Measurements from ENCODE around the gene PPT2. TPM values are rescaled to one million over a fixed set of nuclear protein-coding genes. Genes with fewer than 3 reads are reported as not detected.
"Not testable (repeated sequence)": the region's sequence is repeated elsewhere in the genome, so short reads cannot be mapped to it uniquely, and the experiment has no call there.

The PPT2 gene
- total RNA-seq, 4 donors from 2014 or later, result 42.8 to 183 (median 72.2) TPM

DNA sequence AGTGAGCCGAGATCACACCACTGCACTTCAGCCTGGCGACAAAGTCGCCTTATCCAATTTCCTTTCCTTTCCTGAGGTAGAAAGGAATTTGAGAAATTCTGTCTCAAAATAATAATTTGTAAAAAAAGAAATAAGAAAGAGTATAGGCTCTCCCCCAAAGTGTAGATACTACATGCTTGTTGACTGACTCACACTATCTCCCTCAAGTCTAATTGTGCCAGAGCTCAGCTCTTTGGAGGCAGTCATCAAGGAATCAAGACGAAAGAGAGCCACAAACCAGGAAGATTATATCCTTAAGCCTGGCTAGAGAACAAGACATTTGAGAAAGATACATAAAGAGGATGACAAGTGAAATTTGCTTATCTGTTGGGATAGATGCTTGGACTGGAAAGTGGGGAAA lies 20.2 kb upstream of the PPT2 start:
- WGBS, result 83% methylated on average over 4 of the region's 4 CpGs
- no peak for TF ChIP-seq POLR2A (IDR thresholded peaks at IDR 0.05)
- TF ChIP-seq CTCF (IDR thresholded peaks at IDR 0.05), result no peak
- TF ChIP-seq POLR2AphosphoS5 (IDR thresholded peaks at IDR 0.05), result no peak
- TF ChIP-seq EP300 (IDR thresholded peaks at IDR 0.05), result no peak
- no peak overlapping the region for H3K4me3 ChIP-seq
- no peaks in the 10 kb centered on the region for H3K27me3 ChIP-seq
- no peak overlapping the region for H3K27ac ChIP-seq
- DNase-seq (ENCODE audit: low spot score in 2 of 2), result no peak
- H3K4me1 ChIP-seq, result peaks cover 14% of the 10 kb centered on the region
- H3K9me3 ChIP-seq, result no peaks in the 10 kb centered on the region
- no peaks in the 10 kb centered on the region for H3K36me3 ChIP-seq

GRCh38 chr6:32137454-32137853 lies 16.5 kb upstream of the PPT2 start:
- TF ChIP-seq POLR2AphosphoS5 (IDR thresholded peaks at IDR 0.05) (no peak), POLR2A (IDR thresholded peaks at IDR 0.05) (no peak), CTCF (IDR thresholded peaks at IDR 0.05) (no peak), EP300 (IDR thresholded peaks at IDR 0.05) (no peak)

GRCh38 chr6:32139590-32139989 lies 14.4 kb upstream of the PPT2 start:
- Histone ChIP-seq H3K4me3 (no peak overlapping the region), H3K36me3 (no peaks in the 10 kb centered on the region), H3K9me3 (no peaks in the 10 kb centered on the region), H3K27ac (no peak overlapping the region), H3K4me1 (no peaks in the 10 kb centered on the region), H3K27me3 (no peaks in the 10 kb centered on the region)
- 65% methylated on average over 5 of the region's 5 CpGs for WGBS
- TF ChIP-seq POLR2AphosphoS5 (IDR thresholded peaks at IDR 0.05), result no peak
- TF ChIP-seq POLR2A (IDR thresholded peaks at IDR 0.05), result no peak
- no peak for TF ChIP-seq CTCF (IDR thresholded peaks at IDR 0.05)
- no peak for TF ChIP-seq EP300 (IDR thresholded peaks at IDR 0.05)
- DNase-seq (ENCODE audit: low spot score in 2 of 2), result no peak

More at GRCh38 chr6:32137454-32137853, 16.5 kb upstream of the PPT2 start:
- Histone ChIP-seq H3K36me3 (no peaks in the 10 kb centered on the region), H3K4me3 (no peak overlapping the region), H3K27ac (no peak overlapping the region), H3K9me3 (no peaks in the 10 kb centered on the region), H3K27me3 (no peaks in the 10 kb centered on the region), H3K4me1 (no peaks in the 10 kb centered on the region)
- DNase-seq (ENCODE audit: low spot score in 2 of 2), result no peak

DNA sequence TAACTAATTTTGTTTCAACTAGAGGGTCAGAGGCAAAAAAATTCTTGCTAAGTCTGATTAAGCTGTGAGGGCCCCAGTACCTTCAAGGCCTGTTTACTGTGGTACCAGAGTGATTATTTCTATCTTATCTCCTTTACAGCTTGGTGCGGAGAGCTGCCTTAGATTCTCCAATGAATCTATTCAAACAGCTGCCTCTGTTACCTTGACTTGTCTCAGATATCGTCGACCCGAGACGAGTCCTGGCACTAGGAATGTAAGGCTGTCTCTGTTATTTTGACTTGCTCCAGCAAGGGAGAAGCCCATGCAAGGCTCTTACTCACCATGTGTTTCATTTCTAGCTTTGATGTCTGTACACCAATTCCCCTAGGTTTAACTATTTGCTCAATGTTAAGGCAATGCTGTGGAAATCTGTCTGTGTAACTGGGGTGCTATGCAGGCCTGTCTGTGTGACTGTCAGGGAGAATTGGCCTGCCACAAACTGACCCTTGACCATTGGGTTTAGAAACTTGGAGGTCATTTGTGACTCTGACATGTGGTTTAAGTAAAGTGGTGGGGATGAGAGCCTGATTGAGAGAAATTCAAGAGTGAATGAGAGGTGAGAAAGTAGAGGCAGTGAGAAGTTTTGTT lies 13.4 kb upstream of the PPT2 start:
- Histone ChIP-seq H3K9me3 (no peaks in the 10 kb centered on the region), H3K4me3 (no peak overlapping the region), H3K36me3 (no peaks in the 10 kb centered on the region), H3K27me3 (no peaks in the 10 kb centered on the region), H3K4me1 (no peaks in the 10 kb centered on the region), H3K27ac (no peak overlapping the region)
- TF ChIP-seq POLR2AphosphoS5 (IDR thresholded peaks at IDR 0.05) (no peak), EP300 (IDR thresholded peaks at IDR 0.05) (no peak), POLR2A (IDR thresholded peaks at IDR 0.05) (no peak), CTCF (IDR thresholded peaks at IDR 0.05) (no peak)
- DNase-seq (ENCODE audit: low spot score in 2 of 2), result no peak
- WGBS, result 85% methylated on average over 5 of the region's 5 CpGs

DNA sequence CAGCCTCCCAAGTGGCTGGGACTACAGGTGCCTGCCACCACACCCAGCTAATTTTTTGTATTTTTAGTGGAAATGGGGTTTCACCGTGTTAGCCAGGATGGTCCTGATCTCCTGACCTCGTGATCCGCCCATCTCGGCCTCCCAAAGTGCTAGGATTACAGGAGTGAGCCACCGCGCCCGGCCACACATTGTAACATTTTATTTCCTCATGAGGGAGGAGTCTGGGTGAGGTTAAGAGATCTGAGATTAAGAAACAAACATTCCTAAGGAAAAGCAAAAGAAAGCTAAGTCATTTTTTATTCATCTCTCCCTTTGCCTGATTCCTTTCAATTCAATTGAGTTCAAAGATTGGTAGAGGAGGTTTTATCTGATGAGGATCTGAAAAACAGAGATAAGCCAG lies 9.7 kb upstream of the PPT2 start:
- H3K4me3 ChIP-seq; H3K27me3 ChIP-seq; H3K36me3 ChIP-seq; H3K4me1 ChIP-seq; H3K9me3 ChIP-seq; DNase-seq (ENCODE audit: low spot score in 2 of 2); H3K27ac ChIP-seq: not testable (repeated sequence)
- WGBS, result 80% methylated on average over 7 of the region's 7 CpGs

DNA sequence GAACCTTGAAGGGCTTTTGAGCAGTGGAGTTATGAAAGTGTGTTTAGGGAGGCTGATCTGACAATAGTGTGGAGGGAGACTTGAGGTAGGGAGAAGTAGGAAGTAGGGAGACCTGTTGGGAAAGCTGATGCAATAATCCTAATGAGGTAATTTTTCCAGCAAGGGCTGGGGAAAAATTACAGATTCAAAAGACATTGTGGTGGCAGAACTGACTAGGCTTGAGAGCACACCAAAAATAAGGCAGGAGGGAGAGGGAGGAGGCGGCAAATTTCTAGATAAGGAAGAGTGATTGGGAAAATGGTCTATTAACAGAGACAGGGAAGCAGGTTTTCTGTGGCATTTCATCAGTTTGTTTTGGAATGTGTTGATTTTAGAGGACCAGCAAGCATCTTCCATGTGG lies 7.7 kb upstream of the PPT2 start:
- no peak overlapping the region for H3K27ac ChIP-seq
- WGBS, result 81% methylated on average over 1 of the region's 1 CpG
- no peak for DNase-seq (ENCODE audit: low spot score in 2 of 2)
- no peaks in the 10 kb centered on the region for H3K36me3 ChIP-seq
- no peaks in the 10 kb centered on the region for H3K9me3 ChIP-seq
- H3K4me3 ChIP-seq, result no peak overlapping the region
- peaks cover 11% of the 10 kb centered on the region for H3K4me1 ChIP-seq
- TF ChIP-seq POLR2A (IDR thresholded peaks at IDR 0.05) (no peak), EP300 (IDR thresholded peaks at IDR 0.05) (no peak), POLR2AphosphoS5 (IDR thresholded peaks at IDR 0.05) (no peak), CTCF (IDR thresholded peaks at IDR 0.05) (no peak)
- no peaks in the 10 kb centered on the region for H3K27me3 ChIP-seq

Measured in suprapubic skin (tissue), 4 donors.